Putamen (tissue), 1 donor: ENCODE data around the gene FGF12.

Source experiments
- DNase-seq: peaks from one replicate; pipeline ENCODE4 v3.0.0-alpha.2; 2016; ENCODE audit warnings: low spot score

The FGF12 gene

DNA sequence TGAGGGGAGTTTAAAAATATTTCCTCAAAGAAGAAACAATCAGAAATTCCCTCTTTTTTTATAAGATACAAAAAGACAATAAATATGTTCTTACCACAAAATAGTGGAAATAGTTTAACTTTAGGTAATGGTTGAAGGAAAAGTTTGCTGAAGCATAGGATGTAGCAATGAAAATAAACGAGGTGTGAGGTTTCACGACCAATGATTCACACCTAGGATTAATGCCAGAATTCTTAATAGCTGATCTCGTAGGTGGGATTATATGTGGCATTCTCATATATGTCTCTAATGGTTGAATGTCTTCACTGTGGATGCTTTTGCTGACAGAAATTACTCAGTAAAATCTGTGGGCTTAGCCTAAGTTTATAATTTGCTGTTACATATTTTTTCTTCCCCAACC is 467.7 kb downstream of the FGF12 start:
- peak; percentile 19 for DNase-seq

DNA sequence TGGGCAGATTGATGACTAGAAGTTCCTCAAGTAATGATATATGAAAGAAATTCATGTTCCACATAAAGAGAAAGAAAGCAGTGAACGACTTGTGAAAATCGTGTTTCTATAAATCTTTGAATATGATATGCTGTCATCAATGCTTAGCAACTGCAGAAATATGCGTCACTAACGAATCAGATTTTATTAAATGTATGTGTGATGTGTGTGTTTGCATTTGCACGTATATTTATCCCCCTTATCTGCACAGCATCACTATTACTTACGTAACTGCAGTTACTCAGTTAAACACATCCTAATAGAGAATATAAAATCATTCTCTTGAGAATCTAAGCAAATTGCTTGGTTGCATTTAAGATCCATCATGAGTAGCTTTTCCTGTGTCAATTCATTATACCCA is 468.6 kb downstream of the FGF12 start:
- no peak for DNase-seq

DNA sequence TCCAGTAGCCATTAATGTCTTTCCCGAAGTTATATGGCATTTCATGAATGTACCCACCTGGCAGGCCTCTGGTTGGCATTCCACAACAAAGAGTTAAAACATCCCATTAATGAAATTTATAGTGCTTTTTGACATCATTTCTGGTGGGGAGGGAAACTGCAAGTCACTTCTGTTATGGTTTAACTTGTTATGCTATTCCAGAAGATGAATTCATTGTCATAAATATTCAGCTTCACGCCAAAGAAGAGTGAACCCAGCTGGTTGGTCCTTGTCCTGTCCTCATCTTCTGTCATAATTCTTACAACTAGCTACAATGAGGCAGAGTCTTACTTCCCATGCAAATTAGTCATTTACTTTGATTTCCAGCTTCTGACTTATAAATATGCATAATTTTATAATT is 471.5 kb downstream of the FGF12 start:
- no peak for DNase-seq

DNA sequence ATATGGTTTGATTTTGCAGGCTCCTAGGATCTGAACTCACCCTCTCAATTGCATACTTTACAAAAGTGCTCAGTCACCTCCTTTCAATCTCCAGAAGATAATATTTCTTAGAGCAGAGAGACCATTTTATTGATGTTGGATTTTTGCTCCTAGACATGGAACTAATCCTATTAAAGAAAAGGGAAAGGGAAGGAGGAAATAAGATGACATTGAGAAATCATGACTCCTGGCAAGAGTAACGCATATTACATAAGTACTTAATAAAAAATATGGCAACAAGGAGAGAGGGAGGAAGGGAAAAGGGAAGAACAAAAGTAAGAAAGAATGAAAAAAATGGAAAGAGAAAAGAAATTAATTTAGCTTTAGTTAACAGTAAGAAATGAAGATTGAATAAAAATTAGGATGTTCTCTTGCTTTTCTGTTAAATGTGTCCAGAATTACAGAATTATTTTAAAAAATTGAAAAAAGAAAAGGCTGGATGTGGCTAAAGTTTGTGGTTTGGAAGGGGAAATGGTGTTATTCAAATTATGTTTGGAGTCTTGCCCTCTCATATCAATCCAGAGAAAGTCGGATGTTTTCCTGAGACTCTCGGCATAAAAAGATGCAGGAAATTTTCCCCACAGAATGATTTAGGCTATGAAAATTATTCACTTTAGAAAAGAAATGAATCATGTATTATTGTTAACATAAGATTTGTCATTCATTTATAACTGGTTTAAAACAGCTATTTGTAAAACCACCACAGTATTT is 474.0 kb downstream of the FGF12 start:
- DNase-seq: no peak

DNA sequence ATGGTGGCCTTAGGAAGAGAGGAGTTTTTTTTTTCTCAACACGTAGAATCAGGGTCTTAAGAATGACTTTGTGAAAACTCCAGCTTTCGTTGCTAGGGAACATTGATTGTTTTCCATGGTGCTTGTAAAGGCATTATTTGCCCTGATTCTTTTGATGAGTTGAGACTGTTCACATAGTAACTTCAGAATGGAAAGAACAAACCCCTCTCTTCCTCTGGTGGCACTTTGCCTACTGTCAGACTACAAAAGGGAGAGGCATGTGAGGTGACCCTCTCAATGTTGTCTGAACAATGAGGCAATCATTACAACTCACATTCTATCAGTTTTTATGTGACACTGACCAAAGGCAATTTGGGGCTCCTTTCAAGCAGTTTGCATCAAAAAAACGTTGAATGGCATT is 477.8 kb downstream of the FGF12 start:
- no peak for DNase-seq

DNA sequence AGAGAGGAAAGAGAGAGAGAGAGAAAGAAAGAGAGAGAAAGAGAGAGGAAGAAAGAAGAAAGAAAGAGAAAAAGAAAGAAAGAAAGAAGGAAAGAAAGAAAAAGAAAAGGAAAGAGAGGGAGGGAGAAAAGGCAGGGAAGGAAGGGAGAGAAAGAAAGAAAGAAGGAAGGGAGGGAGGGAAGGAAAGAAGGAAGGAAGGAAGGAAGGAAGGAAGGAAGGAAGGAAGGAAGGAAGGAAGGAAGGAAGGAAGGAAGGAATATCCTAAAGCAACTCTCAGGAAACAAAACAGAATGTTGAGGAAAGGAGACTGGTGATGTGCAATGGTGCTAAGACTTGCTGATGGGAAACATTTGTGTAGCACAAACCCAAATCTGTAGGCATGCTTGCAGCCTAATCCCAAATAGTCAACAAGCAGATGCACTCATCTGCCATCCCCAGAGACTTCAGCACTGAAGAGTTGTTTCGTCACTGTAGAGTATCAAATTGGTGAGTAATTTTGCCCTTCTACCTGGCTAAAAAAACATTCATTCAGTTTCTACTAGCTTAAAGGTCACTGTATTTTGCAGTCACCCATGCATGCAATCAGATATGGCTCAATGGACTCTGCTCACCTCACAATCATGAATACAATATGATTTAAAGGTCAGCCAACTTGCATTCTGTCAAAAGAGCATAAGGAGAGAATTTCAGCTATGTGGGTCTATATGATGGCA is 480.3 kb downstream of the FGF12 start:
- DNase-seq: no peak

DNA sequence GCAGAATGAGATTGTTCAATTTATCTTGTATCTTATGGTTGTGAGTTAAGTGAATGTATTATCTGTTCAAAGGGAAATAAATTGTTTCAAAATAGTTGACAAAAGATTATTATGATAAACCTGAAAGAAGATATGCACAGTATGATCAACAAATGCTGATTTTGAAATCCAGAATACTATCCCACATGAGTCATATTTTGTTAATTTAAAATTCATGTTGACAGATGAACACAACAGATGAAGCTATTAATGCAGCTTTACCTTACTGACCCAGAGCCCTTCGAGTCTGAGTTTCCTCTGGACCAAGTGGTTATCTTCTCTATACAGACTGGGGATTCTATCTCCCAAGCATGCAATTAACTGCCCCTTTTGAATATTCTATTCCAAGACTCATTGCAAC is 482.8 kb downstream of the FGF12 start:
- no peak for DNase-seq

DNA sequence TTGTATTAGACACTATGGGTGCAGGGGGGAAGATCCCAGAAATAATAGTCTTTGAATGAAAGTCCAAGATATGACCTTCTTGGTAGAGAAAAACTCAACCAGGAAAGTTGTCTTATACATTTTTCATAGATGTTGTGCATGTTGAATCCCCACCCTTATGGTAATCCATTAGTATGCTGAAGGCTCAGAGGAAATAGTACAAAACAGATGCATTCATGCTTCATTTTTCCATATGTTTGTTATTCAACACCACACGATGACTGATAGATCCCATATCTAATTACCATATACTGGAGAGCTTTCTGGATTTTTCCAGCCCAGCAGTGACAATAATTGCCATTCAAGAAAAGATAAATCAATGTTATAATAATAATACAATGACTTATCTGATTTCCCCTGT is 487.4 kb downstream of the FGF12 start:
- DNase-seq: no peak

DNA sequence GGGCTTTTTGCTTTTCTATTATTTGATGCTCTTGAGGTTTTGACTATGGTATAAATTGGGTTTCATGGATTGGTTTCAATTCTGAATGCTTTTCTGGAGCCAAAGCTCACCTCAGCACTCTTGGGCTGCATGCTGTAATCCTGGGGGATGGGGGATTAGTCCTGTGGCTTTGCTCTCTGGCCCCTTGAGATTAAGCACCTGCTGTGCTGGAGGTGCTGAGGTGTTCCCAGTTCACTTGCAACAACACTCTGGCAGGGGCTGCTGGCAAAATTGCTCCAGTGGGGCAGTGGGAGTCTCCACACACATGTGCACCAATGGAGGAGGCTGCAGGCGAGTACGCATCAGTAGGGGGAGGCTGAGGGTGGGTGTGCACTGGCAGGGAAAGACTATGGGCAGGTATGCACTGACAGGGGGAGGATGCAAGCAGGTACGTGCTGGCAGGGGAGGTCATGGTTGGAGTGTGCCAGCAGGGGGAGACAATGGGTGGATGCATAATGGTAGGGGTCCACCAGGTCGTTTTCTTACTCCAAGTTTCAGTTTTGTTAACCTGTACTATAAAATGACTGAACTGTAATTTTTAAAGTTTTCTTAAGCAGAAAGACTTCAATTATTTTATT is 489.2 kb downstream of the FGF12 start:
- no peak for DNase-seq

DNA sequence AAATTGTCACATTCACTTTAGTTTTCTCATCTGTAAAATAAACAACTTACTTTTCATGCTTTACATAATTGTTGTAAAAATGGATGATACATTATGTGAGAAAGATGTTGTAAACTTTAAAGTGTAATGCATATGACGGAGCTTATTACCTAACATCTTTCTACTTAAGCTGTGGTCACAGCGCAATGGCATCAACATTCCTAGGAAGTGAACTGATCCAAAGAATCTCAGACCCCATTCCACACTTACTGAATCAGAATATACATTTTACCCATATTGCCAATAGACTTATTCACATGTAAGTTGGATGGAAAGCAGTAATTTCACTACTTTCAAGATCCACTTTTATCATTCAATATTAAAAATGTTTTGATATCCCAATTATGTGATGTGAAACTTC is 497.5 kb downstream of the FGF12 start:
- DNase-seq: no peak

DNA sequence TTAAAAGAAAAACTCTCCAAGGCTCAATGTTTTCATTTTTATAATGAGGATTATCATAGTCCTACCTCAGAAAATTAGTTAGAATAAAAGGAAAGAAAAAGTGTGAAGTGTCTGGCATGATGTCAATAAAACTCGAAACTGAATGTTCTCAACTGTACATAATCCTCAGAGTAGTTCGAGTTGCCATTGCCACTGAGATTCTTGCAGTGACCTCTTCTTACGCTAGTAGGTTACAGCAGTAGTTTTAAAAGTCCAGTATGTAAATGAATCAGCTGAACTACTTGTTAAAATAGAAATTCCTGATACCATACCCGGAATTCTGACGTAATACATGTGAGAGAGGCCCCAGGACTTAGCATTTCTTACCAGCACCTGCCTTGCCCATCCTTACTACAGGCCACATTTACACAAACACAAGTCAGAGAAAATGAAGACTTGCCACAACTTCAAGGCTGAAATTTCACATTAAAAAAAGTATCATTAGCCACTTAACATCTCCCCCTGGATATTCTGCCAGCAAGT is 502.6 kb downstream of the FGF12 start:
- DNase-seq: no peak

DNA sequence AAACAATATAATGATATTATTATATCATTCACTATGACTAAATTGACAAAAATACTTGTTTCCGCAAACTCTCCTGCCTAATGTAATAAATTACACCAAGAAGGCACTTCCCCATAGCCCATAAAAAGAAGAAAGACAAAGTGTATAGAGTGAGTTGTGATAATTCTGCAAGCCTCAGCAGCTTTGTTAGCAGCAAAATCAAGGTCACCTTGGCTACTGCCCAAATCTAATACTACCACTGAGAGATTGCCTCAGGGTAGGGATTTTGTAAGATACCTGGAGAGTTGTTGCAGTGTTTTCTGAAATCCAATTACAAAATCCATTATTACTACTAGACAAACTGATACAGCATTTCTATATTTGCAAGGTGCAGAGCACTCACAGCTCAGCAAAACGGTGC is 503.5 kb downstream of the FGF12 start:
- DNase-seq: no peak

DNA sequence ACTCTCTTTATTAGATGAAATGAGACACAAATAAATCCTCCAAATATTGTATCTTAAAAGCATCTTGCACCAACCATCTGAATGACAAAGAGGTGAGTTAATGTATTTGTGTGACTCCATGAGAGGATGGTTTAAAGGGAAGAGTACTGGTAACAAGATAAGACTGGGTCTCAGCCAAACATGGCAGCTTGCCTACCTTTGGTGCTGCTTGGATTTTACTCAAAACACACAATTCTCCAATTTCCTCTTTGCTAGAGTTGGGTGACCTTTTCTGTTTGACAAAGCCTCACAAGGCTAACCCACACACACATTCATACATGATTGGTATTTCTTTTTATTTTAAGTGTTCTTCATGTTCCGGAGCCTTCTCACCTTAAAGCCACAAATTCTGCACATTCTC is 506.4 kb downstream of the FGF12 start:
- DNase-seq: no peak

DNA sequence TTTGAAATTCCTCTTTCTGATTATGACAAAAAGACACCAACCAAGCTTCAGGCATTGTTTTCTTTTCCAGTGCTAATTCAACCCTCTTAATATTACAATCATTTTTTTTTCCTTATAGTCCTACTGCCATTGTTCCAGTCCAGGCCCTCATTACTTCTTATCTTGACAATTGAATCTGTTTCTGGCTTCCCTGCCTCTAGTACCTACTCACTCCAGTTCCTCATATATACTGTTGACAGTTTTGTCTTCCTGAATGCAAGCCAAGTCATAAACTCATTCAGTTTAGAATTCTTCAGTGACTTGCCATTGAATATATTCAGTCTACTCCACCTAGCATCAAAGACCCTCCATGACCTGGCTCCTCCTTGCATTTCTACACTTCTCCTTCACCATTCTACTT is 507.4 kb downstream of the FGF12 start:
- DNase-seq: no peak

DNA sequence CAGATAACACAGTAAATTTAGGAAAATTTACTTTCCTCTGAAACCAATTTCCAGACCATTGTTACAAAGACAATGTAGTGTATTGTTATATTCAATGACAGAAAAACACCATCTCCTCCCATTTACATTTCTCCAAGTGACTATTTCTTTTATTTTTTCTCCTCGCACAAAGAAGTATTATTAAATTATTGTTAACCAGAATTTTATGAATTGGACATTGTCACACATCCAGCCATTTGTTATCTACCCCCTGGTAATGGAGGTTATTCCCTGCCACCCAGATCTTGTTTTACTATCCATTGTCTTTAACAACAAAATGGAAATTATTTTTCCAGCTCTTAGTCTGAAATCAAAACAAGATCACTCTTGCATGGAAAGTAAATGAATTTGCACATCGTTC is 511.3 kb downstream of the FGF12 start:
- DNase-seq: peak; percentile 78

DNA sequence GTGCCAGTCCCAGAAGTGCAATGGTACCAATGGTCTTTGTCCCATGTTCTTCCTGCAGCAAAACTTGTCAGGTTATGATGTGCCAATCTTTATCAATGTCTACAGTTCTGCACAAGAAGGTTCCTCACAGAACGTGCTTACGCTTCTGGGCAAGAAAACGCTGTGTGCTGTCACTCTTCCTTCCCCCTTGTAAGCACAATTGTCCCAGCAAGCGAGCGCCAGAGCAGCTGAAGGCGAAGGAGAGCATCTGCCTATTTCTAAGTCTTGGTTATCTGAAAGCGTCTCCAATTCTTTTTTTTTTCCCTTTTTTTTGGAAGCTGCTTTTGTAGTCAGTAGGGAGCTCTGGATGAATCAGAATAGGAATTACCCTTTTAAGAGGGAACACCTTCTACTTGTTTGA is 514.4 kb downstream of the FGF12 start:
- no peak for DNase-seq

DNA sequence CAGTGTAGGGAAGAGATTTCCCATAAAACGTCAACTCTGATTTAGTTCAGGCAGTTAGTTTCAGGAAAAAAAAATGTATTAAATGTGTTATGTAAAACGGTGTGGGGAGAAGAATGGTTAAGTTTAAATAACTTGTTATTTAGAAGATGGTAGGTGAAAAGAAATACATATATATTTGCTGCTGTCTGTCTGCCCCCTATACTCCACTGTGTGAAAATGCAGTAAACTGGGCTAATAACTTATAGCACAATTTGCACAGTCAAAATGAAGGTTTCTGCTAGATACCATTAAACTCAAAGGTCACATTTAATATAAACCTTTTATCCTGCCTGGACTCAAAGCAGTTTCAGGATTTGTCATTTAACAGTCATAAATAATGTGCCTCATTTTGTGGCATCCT is 515.0 kb downstream of the FGF12 start:
- DNase-seq: no peak

DNA sequence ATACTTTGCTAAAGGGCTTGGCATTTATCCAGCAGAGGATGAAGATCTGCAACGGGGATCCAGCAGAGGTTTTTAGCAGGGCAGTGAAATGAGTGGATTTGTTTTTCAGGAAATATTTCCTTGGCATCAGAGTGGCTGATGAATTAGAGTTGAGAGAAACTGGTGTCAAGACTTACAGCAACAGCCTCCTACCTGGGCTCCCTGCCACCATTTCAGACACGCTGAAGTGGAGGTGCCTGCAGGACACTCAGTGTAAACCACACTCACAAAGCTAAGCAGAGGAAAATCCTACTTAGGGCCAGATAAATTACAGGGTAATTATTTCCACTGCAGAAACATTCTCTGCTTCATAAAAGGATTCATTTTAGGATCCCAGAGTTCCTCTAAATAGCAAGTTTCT is 519.7 kb downstream of the FGF12 start:
- no peak for DNase-seq

DNA sequence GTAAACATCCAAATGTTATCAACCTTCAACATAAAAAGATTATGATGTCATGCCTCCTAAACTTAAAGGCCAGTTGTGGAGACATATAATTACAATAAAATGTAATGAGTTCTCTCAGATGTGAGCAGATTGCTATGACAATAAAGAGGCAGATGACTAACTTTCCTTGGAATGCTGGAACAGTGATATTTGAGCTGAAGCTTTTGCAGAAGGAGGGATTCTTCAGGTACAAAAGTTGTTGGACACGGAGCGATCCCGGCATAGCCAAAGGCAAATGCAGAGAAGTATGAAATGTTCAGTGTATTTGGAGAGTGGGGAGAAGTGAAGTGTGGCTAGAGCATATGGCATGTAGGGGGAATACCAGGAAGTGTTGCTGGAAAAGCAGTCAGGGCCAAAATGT is 520.1 kb downstream of the FGF12 start:
- no peak for DNase-seq

DNA sequence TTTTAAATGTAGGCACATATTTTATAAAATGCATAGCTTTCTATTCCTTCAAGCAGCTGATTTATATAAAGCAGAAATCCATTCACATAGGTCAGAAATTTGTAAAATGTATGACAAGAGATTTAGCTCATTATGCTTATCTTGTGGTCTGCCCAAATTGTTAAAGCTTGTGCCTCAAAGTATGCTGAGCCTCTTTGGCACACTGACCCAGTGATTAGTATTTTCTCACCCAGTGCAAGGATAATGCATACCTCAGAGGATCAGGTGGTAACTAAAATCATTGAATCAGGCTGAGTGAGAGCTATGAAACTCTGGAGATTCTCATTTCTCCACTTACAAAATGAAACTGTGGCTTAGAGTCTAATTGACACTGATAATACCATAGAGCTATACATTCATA is 533.3 kb downstream of the FGF12 start:
- DNase-seq: no peak

DNA sequence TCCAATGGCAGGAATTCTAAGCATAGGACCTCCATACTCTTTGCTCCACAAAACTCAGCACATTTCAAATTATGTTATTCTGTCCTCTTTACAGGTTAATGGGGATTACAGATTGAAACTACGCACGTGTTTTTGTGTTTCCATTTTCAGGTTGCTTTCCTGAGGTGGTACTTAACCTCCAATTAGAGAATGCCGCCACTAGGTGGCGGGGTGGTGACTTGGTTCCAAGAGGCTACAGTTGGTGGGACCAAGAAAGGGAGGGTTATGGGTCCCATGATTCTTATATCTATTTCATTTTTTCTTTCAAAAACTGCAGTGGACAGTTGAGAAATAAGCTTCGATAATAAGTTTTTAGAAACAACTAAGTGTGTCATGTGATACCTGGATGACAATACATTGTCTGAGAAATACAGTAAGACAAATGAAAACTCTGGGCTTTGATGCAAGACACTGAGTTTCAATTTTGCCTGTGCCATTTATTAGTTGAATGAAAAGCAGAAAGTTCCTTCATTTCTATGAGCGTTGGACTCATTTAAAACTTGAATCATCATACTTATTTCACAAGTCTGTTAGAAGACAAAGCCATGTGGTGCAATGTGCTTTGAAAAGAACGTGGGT is 539.0 kb downstream of the FGF12 start:
- DNase-seq: peak; percentile 24

DNA sequence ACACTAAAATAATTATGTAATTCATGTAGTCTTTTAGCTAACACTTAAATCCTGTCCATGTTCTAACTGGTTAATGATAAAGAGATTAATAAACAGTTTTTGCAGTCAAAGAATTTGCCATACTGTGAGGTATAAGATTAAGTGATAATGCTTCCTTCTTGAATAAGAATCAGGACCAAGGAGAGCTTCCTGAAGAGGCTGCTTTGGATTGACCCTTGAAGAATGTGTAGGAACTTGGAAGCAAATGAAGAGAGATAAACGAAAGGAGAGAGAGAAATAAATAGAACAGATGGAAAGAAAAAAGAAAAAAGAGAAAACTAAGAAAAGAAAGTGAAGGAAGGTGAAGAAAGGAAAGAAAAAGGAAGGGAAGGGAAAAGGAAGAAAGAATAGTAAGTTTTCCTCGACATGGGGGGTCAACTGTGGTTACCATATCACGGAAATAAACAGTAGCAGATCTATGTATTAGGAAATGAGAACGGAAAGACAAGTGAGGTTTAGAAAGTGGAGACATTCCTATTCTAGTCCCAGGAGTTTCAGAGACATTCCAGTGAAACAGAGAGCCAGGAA is 539.8 kb downstream of the FGF12 start:
- no peak for DNase-seq
